ENCODE measurements around the gene ANAPC10.
"Not testable (repeated sequence)": the region's sequence is repeated elsewhere in the genome, so short reads cannot be mapped to it uniquely, and the experiment has no call there.

ANAPC10 gene

DNA sequence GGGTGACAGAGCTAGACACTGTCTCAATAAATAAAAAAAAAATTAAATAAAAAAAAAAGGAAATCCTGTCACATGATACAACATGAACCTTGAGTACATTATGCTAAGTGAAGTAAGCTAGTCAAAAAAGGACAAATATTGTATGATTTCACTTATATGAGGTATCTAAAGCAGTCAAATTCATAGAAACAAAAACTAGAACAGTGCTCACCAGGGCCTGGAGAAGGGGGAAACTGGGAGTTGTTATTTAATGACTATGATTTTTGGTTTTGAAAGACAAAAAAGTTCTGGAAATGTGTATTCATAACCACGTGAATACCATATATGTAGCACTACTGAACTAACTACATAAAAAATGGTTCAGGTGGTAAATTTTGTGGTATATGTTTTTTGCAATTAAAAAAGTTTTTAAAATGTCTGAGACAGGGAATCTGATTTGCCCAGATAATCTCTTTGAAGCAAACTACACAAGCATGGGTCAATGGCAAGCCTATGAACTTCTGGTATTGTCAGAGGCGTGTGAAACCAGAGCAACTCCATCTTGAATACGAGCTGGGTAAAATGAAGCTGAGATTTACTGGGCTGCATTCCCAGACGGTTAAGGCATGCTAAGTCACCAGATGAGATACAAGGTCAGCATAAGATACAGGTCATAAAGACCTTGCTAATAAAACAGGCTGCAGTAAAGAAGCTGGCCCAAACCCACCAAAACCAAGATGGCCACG, 42.3 kb downstream of the ANAPC10 start:
- no peak for TF ChIP-seq ZNF274 (IDR thresholded peaks at IDR 0.05; ENCODE audit: low read depth, low read length)
- no peak overlapping the region for H3K4me3 ChIP-seq (ENCODE audit: low read length)

- no peak for TF ChIP-seq ZNF274 (IDR thresholded peaks at IDR 0.05; ENCODE audit: low read depth, low read length)
- no peak overlapping the region for H3K4me3 ChIP-seq (ENCODE audit: low read length)
These were observed 48.8 kb downstream of the ANAPC10 start for GRCh38 chr4:145049241-145049640.

GRCh38 chr4:145048817-145049216, 49.2 kb downstream of the ANAPC10 start:
- no peak overlapping the region for H3K4me3 ChIP-seq (ENCODE audit: low read length)
- no peak for TF ChIP-seq ZNF274 (IDR thresholded peaks at IDR 0.05; ENCODE audit: low read depth, low read length)

- no peak overlapping the region for H3K4me3 ChIP-seq (ENCODE audit: low read length)
- no peak for TF ChIP-seq ZNF274 (IDR thresholded peaks at IDR 0.05; ENCODE audit: low read depth, low read length)
These were observed 50.8 kb downstream of the ANAPC10 start for GRCh38 chr4:145047151-145047550.

DNA sequence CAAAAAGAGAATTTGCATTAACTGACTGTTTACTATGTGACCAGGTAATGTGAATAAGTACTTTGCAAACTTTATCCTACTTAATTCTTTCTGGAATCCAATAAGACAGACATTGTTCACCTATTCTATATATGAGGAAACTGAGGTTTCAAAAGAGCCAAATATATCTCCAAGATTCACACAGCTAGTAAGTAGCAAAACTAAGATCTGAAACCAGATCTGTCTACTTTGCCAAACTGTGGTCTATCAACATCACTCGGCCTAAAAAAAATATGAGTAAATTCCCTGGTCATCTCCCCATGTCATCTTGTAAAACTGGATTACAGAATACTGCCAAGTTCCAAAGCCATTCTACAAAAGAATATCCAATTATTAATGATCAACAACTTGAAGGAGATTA, 52.8 kb downstream of the ANAPC10 start:
- TF ChIP-seq ZNF274 (IDR thresholded peaks at IDR 0.05; ENCODE audit: low read depth, low read length): no peak
- no peak overlapping the region for H3K4me3 ChIP-seq (ENCODE audit: low read length)

GRCh38 chr4:145044341-145044740, 53.7 kb downstream of the ANAPC10 start:
- no peak for TF ChIP-seq ZNF274 (IDR thresholded peaks at IDR 0.05; ENCODE audit: low read depth, low read length)
- H3K4me3 ChIP-seq (ENCODE audit: low read length): no peak overlapping the region

- H3K4me3 ChIP-seq (ENCODE audit: low read length): no peak overlapping the region
These were observed 54.7 kb downstream of the ANAPC10 start for GRCh38 chr4:145043306-145043705.

GRCh38 chr4:145042601-145043285, 55.3 kb downstream of the ANAPC10 start:
- no peak for TF ChIP-seq ZNF274 (IDR thresholded peaks at IDR 0.05; ENCODE audit: low read depth, low read length)
- H3K4me3 ChIP-seq (ENCODE audit: low read length): no peak overlapping the region

More at GRCh38 chr4:145043306-145043705, 54.7 kb downstream of the ANAPC10 start:
- TF ChIP-seq ZNF274 (IDR thresholded peaks at IDR 0.05; ENCODE audit: low read depth, low read length): no peak

DNA sequence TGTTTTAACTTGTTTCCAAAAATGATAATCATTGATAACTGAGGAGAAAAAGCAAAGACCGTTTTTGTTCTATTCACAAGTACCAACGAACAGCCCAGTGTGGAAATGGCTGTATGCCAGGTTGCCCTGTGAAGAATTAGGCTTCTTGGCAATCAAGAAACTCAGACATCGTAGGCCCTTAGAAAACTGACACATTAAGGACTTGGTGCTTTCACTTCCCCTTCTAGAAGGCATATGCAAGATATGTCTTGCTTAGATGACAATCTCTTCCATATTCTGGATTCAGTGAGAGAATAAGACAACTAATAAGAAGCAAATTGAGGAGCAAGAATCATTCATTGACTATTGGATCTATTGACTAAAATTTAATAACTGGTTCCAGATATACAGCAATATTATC, 56.6 kb downstream of the ANAPC10 start:
- no peak overlapping the region for H3K4me3 ChIP-seq (ENCODE audit: low read length)
- no peak for TF ChIP-seq ZNF274 (IDR thresholded peaks at IDR 0.05; ENCODE audit: low read depth, low read length)

GRCh38 chr4:145035494-145036136, 62.4 kb downstream of the ANAPC10 start:
- no peak overlapping the region for H3K4me3 ChIP-seq (ENCODE audit: low read length)
- no peak for TF ChIP-seq ZNF274 (IDR thresholded peaks at IDR 0.05; ENCODE audit: low read depth, low read length)

DNA sequence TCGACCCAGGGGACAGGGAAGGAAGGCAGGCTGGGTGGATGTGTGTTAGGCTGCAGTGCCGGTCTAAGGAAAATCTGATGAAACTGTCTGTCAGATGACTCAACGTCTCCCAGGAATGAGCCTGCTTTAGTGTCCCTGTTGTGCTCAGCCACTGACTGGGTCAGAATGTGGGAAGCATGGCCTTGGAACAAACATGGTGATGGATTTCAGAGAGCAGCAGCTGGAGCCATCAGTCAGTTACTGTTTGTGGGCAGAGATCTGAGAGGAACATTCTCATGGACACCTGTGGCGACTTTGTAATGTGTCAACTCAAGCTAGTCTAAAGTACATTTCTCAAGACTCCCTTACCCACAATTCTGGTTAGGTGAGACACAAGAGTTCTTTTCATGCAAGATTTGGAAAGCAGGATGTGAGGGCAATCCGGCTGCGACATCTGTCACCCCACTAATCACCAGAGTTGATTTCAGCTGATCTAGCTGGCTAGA, 63.2 kb downstream of the ANAPC10 start:
- no peak for TF ChIP-seq ZNF274 (IDR thresholded peaks at IDR 0.05; ENCODE audit: low read depth, low read length)
- no peak overlapping the region for H3K4me3 ChIP-seq (ENCODE audit: low read length)

DNA sequence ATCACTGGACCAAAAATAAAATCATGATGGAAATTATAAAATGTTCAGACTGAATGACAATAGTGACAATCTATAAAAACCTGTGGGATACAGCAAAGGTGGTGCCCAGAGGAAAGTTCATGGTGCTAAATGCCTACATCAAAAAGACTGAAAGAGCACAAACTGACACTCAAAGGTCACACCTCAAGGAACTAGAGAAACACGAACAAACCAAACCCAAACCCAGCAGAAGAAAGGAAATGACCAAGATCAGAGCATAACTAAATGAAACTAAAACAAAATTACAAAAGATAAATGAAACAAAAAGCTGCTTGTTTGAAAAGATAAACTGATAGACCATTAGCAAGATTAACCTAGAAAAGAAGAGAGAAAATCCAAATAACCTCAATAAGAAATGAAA, 78.7 kb downstream of the ANAPC10 start:
- TF ChIP-seq ZNF274 (IDR thresholded peaks at IDR 0.05; ENCODE audit: low read depth, low read length): no peak
- H3K4me3 ChIP-seq (ENCODE audit: low read length): no peak overlapping the region

- TF ChIP-seq ZNF274 (IDR thresholded peaks at IDR 0.05; ENCODE audit: low read depth, low read length): no peak
- H3K4me3 ChIP-seq (ENCODE audit: low read length): no peak overlapping the region
These were observed 83.6 kb downstream of the ANAPC10 start for GRCh38 chr4:145014365-145014764.

DNA sequence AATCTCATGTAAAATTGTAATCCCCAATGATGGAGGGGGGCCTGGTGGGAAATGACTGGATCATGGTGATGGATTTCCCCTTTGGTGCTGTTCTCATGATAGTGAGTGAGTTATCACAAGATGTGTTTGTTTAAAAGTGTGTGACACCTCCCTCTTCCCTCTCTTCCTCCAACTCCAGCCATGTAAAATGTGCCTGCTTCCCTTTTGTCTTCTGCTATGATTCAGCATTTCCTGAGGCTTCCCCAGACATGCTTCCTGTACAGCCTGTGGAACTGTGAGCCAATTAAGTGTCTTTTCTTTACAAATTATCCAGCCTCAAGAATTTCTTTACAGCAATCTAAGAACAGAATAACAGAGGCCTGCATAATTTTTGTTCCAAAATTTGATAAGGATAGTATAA, 85.2 kb downstream of the ANAPC10 start:
- no peak for TF ChIP-seq ZNF274 (IDR thresholded peaks at IDR 0.05; ENCODE audit: low read depth, low read length)
- no peak overlapping the region for H3K4me3 ChIP-seq (ENCODE audit: low read length)

GRCh38 chr4:145011636-145012035, 86.4 kb downstream of the ANAPC10 start:
- no peak overlapping the region for H3K4me3 ChIP-seq (ENCODE audit: low read length)
- TF ChIP-seq ZNF274 (IDR thresholded peaks at IDR 0.05; ENCODE audit: low read depth, low read length): no peak

DNA sequence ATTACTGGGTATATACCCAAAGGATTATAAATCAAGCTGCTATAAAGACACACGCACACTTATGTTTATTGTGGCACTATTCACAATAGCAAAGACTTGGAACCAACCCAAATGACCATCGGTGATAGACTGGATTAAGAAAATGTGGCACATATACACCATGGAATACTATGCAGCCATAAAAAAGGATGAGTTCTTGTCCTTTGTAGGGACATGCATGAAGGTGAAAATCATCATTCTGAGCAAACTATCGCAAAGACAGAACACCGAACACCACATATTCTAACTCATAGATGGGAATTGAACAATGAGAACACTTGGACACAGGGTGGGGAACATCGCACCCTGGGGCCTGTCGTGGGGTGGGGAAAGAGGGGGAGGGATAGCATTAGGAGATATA, 87.7 kb downstream of the ANAPC10 start:
- not testable (repeated sequence) for H3K4me3 ChIP-seq (ENCODE audit: low read length)

Measured in GM08714 (cell line).